ENCODE data around the gene PPTC7.
A peak's percentile ranks its signal among the peaks of the same experiment; 100 is the strongest.

Gene PPTC7

DNA sequence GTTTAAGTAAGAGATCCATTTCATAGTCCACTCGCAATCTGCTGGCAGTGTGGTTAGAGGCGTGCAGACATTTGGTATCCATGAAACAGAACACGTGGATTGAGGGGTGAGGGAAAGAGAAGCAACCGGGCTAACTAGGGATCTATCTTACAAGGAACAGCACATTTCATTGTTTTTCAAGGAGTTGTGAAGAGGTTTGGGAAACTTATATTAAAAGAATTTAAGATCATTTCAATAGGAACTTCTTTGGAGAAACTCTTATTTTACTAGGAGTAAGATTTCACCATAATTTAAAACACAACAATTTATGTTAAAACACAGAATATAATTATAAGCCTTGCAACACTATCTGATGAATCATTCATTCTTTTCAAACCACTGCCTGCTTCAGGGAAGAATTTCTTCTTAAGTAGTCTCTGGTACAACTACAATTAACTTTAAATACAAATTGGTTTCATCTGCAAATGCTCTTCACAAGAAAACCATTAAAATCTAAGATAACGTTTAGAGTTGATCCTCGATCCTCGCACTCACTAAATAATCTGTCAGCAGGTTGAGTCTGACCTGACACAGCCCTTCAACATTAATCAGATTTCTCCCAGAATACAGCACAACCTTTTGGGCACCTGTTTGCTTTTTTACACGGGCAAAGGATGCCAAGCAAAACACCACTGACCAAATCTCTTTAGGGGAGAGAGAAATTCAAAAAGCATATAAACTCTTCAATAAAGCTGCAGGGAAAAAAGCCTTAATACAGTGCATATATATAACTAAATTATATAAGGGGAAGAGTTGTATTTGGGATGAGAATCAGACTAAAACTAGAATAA, 27.3 kb downstream of the PPTC7 start (continued):
- TF ChIP-seq IKZF3 (tag by site-specific recombination; IDR thresholded peaks at IDR 0.05) (no peak), ZNF223 (tag by site-specific recombination; IDR thresholded peaks at IDR 0.05) (no peak), MYNN (tag by site-specific recombination; IDR thresholded peaks at IDR 0.05; ENCODE audit: borderline replicate concordance) (no peak), ZNF19 (tag by site-specific recombination; IDR thresholded peaks at IDR 0.05; ENCODE audit: low read depth) (no peak), KLF9 (tag by site-specific recombination; IDR thresholded peaks at IDR 0.05; ENCODE audit: low read depth) (no peak), ZNF585B (tag by site-specific recombination; IDR thresholded peaks at IDR 0.05) (no peak), ZXDB (tag by site-specific recombination; IDR thresholded peaks at IDR 0.05) (no peak), ZNF660 (tag by site-specific recombination; IDR thresholded peaks at IDR 0.05) (peak; percentile 81), ZNF239 (tag by site-specific recombination; IDR thresholded peaks at IDR 0.05) (no peak), ZNF549 (tag by site-specific recombination; IDR thresholded peaks at IDR 0.05) (no peak), ZNF202 (tag by site-specific recombination; IDR thresholded peaks at IDR 0.05; ENCODE audit: borderline replicate concordance) (no peak), ZNF571 (tag by site-specific recombination; IDR thresholded peaks at IDR 0.05) (no peak), ZNF791 (tag by site-specific recombination; IDR thresholded peaks at IDR 0.05) (no peak), MEIS1 (CRISPR knock-in tag; IDR thresholded peaks at IDR 0.05; ENCODE audit: borderline replicate concordance) (no peak), ZNF654 (tag by site-specific recombination; IDR thresholded peaks at IDR 0.05; ENCODE audit: low read depth) (no peak), BCL11A (tag by site-specific recombination; IDR thresholded peaks at IDR 0.05; ENCODE audit: low read depth) (0 out of 2 replicates have a peak, but pooled peaks have one; percentile 34), SP3 (tag by site-specific recombination; IDR thresholded peaks at IDR 0.05) (no peak), ZNF266 (tag by site-specific recombination; IDR thresholded peaks at IDR 0.05; ENCODE audit: low read depth) (no peak), HOXD13 (CRISPR knock-in tag; IDR thresholded peaks at IDR 0.05; ENCODE audit: borderline replicate concordance) (no peak), ZNF16 (tag by site-specific recombination; IDR thresholded peaks at IDR 0.05; ENCODE audit: low read depth) (no peak), ZBTB1 (tag by site-specific recombination; IDR thresholded peaks at IDR 0.05) (no peak), TRIM28 (IDR thresholded peaks at IDR 0.05; ENCODE audit: borderline replicate concordance, low read length) (no peak), SALL2 (tag by site-specific recombination; IDR thresholded peaks at IDR 0.05; ENCODE audit: borderline replicate concordance) (no peak)
- TF ChIP-seq, protein P1, sequence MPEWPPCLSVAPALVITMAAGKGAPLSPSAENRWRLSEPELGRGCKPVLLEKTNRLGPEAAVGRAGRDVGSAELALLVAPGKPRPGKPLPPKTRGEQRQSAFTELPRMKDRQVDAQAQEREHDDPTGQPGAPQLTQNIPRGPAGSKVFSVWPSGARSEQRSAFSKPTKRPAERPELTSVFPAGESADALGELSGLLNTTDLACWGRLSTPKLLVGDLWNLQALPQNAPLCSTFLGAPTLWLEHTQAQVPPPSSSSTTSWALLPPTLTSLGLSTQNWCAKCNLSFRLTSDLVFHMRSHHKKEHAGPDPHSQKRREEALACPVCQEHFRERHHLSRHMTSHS (tag by site-specific recombination; IDR thresholded peaks at IDR 0.05): no peak
- TF ChIP-seq, protein P2, sequence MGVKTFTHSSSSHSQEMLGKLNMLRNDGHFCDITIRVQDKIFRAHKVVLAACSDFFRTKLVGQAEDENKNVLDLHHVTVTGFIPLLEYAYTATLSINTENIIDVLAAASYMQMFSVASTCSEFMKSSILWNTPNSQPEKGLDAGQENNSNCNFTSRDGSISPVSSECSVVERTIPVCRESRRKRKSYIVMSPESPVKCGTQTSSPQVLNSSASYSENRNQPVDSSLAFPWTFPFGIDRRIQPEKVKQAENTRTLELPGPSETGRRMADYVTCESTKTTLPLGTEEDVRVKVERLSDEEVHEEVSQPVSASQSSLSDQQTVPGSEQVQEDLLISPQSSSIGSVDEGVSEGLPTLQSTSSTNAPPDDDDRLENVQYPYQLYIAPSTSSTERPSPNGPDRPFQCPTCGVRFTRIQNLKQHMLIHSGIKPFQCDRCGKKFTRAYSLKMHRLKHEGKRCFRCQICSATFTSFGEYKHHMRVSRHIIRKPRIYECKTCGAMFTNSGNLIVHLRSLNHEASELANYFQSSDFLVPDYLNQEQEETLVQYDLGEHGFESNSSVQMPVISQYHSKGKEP (tag by site-specific recombination; IDR thresholded peaks at IDR 0.05): no peak
- TF ChIP-seq, protein P3, sequence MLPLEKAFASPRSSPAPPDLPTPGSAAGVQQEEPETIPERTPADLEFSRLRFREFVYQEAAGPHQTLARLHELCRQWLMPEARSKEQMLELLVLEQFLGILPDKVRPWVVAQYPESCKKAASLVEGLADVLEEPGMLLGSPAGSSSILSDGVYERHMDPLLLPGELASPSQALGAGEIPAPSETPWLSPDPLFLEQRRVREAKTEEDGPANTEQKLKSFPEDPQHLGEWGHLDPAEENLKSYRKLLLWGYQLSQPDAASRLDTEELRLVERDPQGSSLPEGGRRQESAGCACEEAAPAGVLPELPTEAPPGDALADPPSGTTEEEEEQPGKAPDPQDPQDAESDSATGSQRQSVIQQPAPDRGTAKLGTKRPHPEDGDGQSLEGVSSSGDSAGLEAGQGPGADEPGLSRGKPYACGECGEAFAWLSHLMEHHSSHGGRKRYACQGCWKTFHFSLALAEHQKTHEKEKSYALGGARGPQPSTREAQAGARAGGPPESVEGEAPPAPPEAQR (tag by site-specific recombination; IDR thresholded peaks at IDR 0.05): no peak
- TF ChIP-seq, protein P4, sequence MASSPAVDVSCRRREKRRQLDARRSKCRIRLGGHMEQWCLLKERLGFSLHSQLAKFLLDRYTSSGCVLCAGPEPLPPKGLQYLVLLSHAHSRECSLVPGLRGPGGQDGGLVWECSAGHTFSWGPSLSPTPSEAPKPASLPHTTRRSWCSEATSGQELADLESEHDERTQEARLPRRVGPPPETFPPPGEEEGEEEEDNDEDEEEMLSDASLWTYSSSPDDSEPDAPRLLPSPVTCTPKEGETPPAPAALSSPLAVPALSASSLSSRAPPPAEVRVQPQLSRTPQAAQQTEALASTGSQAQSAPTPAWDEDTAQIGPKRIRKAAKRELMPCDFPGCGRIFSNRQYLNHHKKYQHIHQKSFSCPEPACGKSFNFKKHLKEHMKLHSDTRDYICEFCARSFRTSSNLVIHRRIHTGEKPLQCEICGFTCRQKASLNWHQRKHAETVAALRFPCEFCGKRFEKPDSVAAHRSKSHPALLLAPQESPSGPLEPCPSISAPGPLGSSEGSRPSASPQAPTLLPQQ (tag by site-specific recombination; IDR thresholded peaks at IDR 0.05): no peak
- TF ChIP-seq, protein P5, sequence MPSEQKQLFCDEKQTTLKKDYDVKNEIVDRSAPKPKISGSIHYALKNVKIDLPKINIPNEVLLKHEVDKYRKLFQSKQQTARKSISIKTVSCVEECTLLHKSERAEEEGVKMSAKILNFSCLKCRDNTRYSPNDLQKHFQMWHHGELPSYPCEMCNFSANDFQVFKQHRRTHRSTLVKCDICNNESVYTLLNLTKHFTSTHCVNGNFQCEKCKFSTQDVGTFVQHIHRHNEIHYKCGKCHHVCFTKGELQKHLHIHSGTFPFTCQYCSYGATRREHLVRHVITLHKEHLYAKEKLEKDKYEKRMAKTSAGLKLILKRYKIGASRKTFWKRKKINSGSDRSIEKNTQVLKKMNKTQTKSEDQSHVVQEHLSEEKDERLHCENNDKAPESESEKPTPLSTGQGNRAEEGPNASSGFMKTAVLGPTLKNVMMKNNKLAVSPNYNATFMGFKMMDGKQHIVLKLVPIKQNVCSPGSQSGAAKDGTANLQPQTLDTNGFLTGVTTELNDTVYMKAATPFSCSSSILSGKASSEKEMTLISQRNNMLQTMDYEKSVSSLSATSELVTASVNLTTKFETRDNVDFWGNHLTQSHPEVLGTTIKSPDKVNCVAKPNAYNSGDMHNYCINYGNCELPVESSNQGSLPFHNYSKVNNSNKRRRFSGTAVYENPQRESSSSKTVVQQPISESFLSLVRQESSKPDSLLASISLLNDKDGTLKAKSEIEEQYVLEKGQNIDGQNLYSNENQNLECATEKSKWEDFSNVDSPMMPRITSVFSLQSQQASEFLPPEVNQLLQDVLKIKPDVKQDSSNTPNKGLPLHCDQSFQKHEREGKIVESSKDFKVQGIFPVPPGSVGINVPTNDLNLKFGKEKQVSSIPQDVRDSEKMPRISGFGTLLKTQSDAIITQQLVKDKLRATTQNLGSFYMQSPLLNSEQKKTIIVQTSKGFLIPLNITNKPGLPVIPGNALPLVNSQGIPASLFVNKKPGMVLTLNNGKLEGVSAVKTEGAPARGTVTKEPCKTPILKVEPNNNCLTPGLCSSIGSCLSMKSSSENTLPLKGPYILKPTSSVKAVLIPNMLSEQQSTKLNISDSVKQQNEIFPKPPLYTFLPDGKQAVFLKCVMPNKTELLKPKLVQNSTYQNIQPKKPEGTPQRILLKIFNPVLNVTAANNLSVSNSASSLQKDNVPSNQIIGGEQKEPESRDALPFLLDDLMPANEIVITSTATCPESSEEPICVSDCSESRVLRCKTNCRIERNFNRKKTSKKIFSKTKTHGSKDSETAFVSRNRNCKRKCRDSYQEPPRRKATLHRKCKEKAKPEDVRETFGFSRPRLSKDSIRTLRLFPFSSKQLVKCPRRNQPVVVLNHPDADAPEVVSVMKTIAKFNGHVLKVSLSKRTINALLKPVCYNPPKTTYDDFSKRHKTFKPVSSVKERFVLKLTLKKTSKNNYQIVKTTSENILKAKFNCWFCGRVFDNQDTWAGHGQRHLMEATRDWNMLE (tag by site-specific recombination; conservative IDR thresholded peaks at IDR 0.05; ENCODE audit: low read depth): no peak
- TF ChIP-seq, protein P6, sequence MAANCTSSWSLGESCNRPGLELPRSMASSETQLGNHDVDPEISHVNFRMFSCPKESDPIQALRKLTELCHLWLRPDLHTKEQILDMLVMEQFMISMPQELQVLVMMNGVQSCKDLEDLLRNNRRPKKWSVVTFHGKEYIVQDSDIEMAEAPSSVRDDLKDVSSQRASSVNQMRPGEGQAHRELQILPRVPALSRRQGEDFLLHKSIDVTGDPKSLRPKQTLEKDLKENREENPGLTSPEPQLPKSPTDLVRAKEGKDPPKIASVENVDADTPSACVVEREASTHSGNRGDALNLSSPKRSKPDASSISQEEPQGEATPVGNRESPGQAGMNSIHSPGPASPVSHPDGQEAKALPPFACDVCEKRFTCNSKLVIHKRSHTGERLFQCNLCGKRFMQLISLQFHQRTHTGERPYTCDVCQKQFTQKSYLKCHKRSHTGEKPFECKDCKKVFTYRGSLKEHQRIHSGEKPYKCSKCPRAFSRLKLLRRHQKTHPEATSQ (tag by site-specific recombination; IDR thresholded peaks at IDR 0.05): no peak
